Endothelial cell of umbilical vein (primary cell): ENCODE measurements around the gene LGR6.

ENCODE experiments used
- EZH2 ChIP-seq: IDR thresholded peaks from 2 replicates; pipeline ENCODE4 v1.6.1; 2012; ENCODE audit warnings: borderline replicate concordance, low read depth, mild to moderate bottlenecking, moderate library complexity, low read length, inconsistent platforms; ENCODE audit not compliant: severe bottlenecking
- FOS ChIP-seq: IDR thresholded peaks from 2 replicates; pipeline ENCODE4 v1.6.1; 2011; ENCODE audit warnings: mild to moderate bottlenecking, low read length, moderate library complexity, borderline replicate concordance; ENCODE audit not compliant: insufficient read depth
- GATA2 ChIP-seq: IDR thresholded peaks from 2 replicates; pipeline ENCODE4 v1.7.0; 2011; ENCODE audit warnings: low read depth, mild to moderate bottlenecking, moderate library complexity, mixed read lengths, low read length; ENCODE audit not compliant: insufficient read length, insufficient read depth
- JUN ChIP-seq: IDR thresholded peaks from 2 replicates; pipeline ENCODE4 v1.6.1; 2011; ENCODE audit warnings: borderline replicate concordance, low read depth; ENCODE audit not compliant: insufficient read length, insufficient read depth
- MYC ChIP-seq: IDR thresholded peaks from one replicate; pipeline ENCODE4 v1.6.1; 2011; ENCODE audit warnings: mild to moderate bottlenecking, low read depth, low read length
- POLR2A ChIP-seq: IDR thresholded peaks from 2 replicates; pipeline ENCODE4 v1.6.1; 2012; ENCODE audit warnings: low read depth, mild to moderate bottlenecking, control low read depth, low read length
- POLR2AphosphoS5 ChIP-seq: IDR thresholded peaks from 2 replicates; pipeline ENCODE4 v1.6.1; 2012; ENCODE audit warnings: low read depth, mild to moderate bottlenecking, control low read depth, low read length, moderate library complexity; ENCODE audit not compliant: insufficient read depth
- TF ChIP-seq, protein P1 (sequence below), 2 donors: IDR thresholded peaks; 1 replicate in 1 of 2; 2 replicates in 1 of 2; pipeline ENCODE4 v1.5.1; 2011; ENCODE audit warnings: low read length in 2 of 2, mild to moderate bottlenecking in 2 of 2, moderate library complexity in 2 of 2, control low read depth in 1 of 2, inconsistent platforms in 1 of 2, low read depth in 1 of 2; ENCODE audit not compliant: insufficient read depth in 1 of 2; ENCODE audit errors: extremely low read depth in 1 of 2

DNA sequence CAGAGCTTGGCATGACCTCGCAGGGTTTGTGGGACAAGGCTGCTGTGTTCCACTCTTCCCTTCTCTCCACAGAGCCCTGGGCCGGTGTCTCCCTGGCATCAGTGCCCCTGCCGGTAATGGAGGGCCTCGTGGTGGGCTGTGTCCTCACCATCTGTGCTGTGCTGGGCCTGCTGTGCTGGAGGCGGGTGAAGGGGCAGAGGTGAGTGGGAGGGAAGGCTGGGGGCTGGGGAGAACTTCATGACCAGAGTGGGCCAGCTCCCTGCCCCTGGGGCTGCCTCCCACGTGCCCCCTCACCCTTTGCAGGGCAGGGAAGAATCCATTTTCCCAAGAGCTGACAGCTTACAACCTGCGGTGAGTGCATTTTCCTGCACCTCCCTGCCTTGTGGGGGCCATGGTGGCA, 12.0 kb upstream of the LGR6 start:
- no peak for TF ChIP-seq POLR2A
- no peak for TF ChIP-seq EZH2
- no peak for TF ChIP-seq POLR2AphosphoS5
- TF ChIP-seq, protein P1, sequence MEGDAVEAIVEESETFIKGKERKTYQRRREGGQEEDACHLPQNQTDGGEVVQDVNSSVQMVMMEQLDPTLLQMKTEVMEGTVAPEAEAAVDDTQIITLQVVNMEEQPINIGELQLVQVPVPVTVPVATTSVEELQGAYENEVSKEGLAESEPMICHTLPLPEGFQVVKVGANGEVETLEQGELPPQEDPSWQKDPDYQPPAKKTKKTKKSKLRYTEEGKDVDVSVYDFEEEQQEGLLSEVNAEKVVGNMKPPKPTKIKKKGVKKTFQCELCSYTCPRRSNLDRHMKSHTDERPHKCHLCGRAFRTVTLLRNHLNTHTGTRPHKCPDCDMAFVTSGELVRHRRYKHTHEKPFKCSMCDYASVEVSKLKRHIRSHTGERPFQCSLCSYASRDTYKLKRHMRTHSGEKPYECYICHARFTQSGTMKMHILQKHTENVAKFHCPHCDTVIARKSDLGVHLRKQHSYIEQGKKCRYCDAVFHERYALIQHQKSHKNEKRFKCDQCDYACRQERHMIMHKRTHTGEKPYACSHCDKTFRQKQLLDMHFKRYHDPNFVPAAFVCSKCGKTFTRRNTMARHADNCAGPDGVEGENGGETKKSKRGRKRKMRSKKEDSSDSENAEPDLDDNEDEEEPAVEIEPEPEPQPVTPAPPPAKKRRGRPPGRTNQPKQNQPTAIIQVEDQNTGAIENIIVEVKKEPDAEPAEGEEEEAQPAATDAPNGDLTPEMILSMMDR (IDR thresholded peaks at IDR 0.05; ENCODE audit: extremely low read depth in 1 of 2, insufficient read depth in 1 of 2, low read depth in 1 of 2, low read length in 2 of 2) = no peak
- TF ChIP-seq JUN = no peak
- TF ChIP-seq MYC = no peak
- TF ChIP-seq FOS = no peak
- TF ChIP-seq GATA2 = no peak
